G401.6 (cell line): Measurements from ENCODE around the gene CGB2.
"Not testable (repeated sequence)": the region's sequence is repeated elsewhere in the genome, so short reads cannot be mapped to it uniquely, and the experiment has no call there.

Experiments used
- FAIRE-seq: peaks from 2 replicates; lab custom pipeline; 2012; peaks lifted over from hg19 to GRCh38; lab: Jason Lieb, UNC

Gene CGB2

GRCh38 chr19:49031642-49032301 is at the start of gene CGB2:
Gene CGB2, plus strand, starts transcription at chr19:49031890. Its CDS starts 206 bp downstream, at chr19:49032096.
- FAIRE-seq: not testable (repeated sequence)

GRCh38 chr19:48982280-48982679 is 49.4 kb upstream of the CGB2 start:
- FAIRE-seq: no peak

GRCh38 chr19:48985711-48986110 is 46.0 kb upstream of the CGB2 start:
- FAIRE-seq: no peak

- no peak for FAIRE-seq
Measured at GRCh38 chr19:48986211-48986610, 45.5 kb upstream of the CGB2 start.

GRCh38 chr19:48987323-48987722 is 44.4 kb upstream of the CGB2 start:
- no peak for FAIRE-seq

- FAIRE-seq: no peak
Measured at GRCh38 chr19:48988286-48988685, 43.4 kb upstream of the CGB2 start.

GRCh38 chr19:48988860-48989259 is 42.8 kb upstream of the CGB2 start:
- no peak for FAIRE-seq

- no peak for FAIRE-seq
Measured at GRCh38 chr19:48989701-48990291, 41.9 kb upstream of the CGB2 start.

- FAIRE-seq: no peak
Measured at GRCh38 chr19:48990400-48990799, 41.3 kb upstream of the CGB2 start.

GRCh38 chr19:48991011-48991609 is 40.6 kb upstream of the CGB2 start:
- no peak for FAIRE-seq

GRCh38 chr19:48991873-48992580 is 39.7 kb upstream of the CGB2 start:
- peak; percentile 62 for FAIRE-seq

GRCh38 chr19:48992581-48993174 is 39.0 kb upstream of the CGB2 start:
- FAIRE-seq: no peak

GRCh38 chr19:48993175-48994034 is 38.3 kb upstream of the CGB2 start, which contains the start of the genes GYS1 and RUVBL2:
Gene GYS1, minus strand, starts transcription at chr19:48993309. Its CDS starts 197 bp downstream, at chr19:48993112.
Gene RUVBL2, plus strand, starts transcription at chr19:48993887. Its CDS starts 25 bp downstream, at chr19:48993912.
- FAIRE-seq: peak; percentile 99

- no peak for FAIRE-seq
Measured at GRCh38 chr19:48994035-48994386, 37.7 kb upstream of the CGB2 start.

GRCh38 chr19:48997972-48998371 is 33.7 kb upstream of the CGB2 start:
- FAIRE-seq: no peak

GRCh38 chr19:48999481-49000325 is 32.0 kb upstream of the CGB2 start:
- FAIRE-seq: peak; percentile 50

- no peak for FAIRE-seq
Measured at GRCh38 chr19:49004133-49004532, 27.6 kb upstream of the CGB2 start.

GRCh38 chr19:49004964-49005614 is 26.6 kb upstream of the CGB2 start:
- no peak for FAIRE-seq

GRCh38 chr19:49006905-49007304 is 24.8 kb upstream of the CGB2 start:
- no peak for FAIRE-seq

- no peak for FAIRE-seq
Measured at GRCh38 chr19:49009828-49010227, 21.9 kb upstream of the CGB2 start.
